HG03097 (cell line): ENCODE measurements around the gene DEAF1.
"Not testable (repeated sequence)": the region's sequence is repeated elsewhere in the genome, so short reads cannot be mapped to it uniquely, and the experiment has no call there.

Experiments
- ATAC-seq: cut with Tn5 transposase; IDR thresholded peaks from one replicate; pipeline ENCODE4 v1.9.1; 2021; ENCODE audit not compliant: unreplicated experiment, low FRiP score

The DEAF1 gene

DNA sequence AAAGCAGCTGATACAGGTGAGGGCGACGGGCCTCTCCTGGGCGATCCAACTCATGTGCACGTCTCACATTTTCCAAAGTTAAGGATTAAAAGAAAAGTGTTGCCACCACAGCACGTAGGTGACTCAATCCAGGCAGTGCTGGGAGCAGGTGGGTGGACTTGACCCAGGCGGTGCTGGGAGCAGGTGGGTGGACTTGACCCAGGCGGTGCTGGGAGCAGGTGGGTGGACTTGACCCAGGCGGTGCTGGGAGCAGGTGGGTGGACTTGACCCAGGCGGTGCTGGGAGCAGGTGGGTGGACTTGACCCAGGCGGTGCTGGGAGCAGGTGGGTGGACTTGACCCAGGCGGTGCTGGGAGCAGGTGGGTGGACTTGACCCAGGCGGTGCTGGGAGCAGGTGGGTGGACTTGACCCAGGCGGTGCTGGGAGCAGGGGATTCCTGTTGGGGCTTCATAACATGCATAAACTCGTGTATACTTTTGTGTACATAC, 47.3 kb downstream of the DEAF1 start:
- not testable (repeated sequence) for ATAC-seq

DNA sequence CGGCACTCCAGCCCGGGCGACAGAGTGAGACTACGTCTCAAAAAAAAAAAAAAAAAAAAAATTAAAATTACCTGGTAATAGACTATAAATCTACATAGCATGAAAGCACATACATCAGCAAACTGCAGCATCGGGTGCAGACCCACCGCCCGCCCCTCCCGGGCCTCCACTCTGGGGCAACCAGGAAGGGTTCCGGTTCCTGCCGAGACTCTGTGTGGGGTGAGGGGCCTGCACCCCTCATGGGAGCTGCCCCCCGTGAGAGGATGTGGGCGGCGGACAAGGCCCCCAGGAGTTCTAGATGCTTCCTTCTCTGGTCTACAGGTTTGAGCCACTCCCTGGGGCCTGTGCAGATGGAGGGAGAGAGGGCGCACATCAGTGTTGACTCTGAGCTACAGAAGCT, 48.8 kb downstream of the DEAF1 start:
- no peak for ATAC-seq

DNA sequence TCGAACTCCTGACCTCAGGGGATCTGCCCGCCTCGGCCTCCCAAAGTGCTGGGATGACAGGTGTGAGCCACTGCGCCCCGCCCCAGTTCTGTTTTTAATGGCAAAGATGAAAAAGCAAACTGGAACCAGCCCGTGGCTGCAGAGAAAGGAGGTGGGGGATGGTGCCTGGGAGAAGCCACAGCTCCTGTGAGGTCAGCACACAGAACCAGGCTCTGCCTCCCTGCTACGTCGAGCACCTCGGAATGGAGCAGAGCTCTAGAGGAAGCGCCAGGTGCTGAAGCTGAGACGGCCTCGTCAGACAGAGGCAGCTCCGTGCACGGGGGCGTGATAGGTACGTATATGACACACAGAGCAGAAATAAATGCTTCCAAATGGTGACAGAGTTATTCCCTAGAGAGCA, 49.5 kb downstream of the DEAF1 start:
- no peak for ATAC-seq

DNA sequence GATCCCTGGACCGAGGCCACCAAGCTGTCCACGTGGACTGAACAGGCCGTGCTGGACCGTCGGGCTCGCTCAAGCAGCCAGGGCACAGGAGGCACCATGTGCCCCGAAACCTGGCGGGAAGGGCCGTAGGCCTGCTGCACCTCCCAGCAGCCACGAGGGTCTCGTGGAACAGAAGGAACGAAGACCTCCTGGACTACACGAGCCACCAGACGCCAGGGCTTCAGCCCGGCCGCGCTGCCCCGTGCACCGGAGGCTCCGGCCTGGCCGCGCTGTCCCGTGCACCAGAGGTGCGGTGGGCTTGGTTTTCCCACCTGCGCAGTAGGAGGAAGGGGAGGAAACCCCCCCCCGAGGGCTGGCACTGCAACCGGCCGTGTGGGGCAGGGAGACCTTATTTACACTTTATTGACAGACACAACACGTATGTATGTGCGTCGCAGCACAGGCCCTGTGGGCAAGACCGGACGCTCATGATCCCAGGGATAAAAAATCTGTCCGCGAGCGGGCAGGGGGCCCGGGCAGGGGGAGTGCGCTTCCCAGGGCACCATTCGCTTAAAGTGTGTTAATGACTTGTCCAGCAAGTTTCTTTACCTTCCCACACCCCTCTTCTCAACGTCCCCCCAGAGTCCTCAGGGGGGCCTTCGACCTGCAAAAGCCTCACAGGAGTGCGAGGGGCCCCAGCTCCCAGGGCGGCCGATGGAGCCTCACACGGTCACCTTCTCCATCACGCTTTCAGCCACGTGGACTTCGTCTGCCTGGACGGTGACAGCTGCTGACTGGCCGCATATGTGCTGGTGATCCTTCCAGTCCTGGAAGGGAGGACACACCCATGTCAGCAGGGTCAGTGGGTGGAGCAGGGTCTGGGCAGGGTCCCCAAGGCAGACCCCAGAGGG, 50.9 kb downstream of the DEAF1 start:
- ATAC-seq = no peak

DNA sequence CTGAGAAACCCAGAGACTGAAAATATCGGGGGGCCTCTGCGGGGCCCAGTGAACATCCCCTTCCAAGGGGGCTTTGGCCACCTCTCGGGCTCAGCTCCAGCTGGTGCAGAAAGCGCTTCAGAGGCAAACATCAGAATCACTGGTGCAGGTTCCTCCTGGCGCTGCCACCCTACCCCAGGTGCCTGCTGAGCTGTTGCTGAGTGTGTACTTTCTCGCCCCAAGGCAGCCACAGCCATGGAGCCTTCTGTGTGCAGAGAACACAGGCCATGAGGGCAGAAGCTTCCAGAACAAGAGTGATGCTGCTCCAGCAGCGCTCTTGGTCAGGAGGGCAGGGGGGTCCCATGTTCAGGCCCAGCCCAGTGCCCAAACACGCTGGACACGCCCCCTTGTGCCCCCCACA, 51.7 kb downstream of the DEAF1 start:
- ATAC-seq = no peak

DNA sequence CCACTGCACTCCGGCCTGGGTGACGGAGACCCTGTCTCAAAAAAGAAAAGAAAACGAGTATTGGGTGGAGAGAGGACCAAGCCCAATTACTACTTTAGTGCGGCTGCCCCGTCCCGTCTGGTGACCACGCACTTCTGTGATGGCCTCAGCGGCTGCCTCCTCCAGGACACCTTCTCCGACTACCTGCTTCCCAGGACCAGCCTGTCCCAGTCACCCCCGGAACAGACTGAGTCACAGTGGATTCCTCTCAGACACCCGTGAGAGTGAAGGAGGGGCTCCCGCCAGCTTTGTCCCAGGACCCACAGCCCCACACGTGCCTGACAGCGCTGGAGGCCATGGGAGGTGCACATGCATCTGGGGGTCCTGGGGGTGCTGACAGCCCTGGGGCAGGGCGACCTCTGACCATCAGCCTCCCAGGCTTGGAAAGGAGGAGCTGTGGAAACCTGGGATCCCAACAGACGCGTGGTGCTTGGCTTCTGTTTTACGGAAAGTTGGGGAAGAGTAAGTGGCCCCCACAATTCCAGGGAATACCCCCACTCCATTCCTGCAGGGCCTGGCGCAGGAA, 53.1 kb downstream of the DEAF1 start:
- ATAC-seq = no peak

DNA sequence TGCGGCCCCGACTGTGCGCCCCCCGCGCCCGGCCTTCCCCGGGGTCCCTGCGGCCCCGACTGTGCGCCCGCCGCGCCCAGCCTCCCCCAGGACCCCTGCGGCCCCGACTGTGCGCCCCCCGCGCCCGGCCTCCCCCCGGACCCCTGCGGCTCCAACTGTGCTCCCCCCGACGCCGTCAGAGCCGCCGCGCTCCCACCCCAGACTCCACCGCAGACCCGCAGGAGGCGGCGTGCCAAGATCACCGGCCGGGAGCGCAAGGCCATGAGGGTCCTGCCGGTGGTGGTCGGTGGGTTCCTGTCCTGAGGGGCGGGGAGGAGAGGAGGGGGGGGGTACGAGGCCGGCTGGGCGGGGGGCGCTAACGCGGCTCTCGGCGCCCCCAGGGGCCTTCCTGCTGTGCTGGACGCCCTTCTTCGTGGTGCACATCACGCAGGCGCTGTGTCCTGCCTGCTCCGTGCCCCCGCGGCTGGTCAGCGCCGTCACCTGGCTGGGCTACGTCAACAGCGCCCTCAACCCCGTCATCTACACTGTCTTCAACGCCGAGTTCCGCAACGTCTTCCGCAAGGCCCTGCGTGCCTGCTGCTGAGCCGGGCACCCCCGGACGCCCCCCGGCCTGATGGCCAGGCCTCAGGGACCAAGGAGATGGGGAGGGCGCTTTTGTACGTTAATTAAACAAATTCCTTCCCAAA, 54.9 kb downstream of the DEAF1 start:
- ATAC-seq = no peak

DNA sequence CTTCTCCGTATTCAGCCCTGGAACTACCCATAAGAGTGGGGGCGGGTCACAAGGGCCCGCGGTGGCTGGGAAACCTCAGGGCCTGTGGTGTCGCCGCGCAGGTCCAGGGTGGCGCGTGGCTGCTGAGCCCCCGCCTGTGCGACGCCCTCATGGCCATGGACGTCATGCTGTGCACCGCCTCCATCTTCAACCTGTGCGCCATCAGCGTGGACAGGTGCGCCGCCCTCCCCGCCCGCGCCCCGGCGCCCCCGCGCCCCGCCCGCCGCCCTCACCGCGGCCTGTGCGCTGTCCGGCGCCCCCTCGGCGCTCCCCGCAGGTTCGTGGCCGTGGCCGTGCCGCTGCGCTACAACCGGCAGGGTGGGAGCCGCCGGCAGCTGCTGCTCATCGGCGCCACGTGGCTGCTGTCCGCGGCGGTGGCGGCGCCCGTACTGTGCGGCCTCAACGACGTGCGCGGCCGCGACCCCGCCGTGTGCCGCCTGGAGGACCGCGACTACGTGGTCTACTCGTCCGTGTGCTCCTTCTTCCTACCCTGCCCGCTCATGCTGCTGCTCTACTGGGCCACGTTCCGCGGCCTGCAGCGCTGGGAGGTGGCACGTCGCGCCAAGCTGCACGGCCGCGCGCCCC, 55.6 kb downstream of the DEAF1 start:
- ATAC-seq = no peak

DNA sequence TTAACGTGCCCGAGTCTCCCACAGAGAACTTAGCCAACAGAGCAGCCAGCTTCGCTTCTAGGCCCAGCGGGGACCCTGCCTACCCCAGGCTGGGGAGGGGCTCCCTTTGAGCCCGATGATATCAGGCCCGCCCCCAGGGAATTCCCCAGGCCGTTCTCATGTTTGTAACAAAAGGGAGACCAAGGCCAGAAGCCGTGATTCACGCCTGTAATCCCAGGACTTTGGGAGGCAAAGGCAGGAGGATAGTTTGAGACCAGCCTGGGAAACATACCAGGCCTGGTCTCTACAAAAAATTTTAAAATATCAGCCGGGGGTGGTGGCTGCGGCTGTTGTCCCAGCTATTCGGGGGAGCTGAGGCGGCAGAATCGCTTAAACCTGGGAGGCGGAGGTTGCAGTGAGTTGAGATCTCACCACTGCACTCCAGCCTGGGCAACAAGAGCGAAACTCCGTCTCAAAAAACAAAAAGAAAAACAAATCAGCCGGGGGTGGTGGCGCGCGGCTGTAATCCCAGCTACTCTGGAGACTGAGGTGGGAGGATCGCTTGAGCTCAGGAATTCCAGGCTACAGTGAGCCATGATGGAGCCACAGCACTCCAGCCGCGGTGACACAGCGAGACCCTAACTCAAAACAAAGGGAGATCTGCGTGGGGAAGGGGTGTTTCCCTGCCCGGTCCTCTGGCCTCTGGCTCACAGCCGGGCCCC, 56.2 kb downstream of the DEAF1 start:
- no peak for ATAC-seq

DNA sequence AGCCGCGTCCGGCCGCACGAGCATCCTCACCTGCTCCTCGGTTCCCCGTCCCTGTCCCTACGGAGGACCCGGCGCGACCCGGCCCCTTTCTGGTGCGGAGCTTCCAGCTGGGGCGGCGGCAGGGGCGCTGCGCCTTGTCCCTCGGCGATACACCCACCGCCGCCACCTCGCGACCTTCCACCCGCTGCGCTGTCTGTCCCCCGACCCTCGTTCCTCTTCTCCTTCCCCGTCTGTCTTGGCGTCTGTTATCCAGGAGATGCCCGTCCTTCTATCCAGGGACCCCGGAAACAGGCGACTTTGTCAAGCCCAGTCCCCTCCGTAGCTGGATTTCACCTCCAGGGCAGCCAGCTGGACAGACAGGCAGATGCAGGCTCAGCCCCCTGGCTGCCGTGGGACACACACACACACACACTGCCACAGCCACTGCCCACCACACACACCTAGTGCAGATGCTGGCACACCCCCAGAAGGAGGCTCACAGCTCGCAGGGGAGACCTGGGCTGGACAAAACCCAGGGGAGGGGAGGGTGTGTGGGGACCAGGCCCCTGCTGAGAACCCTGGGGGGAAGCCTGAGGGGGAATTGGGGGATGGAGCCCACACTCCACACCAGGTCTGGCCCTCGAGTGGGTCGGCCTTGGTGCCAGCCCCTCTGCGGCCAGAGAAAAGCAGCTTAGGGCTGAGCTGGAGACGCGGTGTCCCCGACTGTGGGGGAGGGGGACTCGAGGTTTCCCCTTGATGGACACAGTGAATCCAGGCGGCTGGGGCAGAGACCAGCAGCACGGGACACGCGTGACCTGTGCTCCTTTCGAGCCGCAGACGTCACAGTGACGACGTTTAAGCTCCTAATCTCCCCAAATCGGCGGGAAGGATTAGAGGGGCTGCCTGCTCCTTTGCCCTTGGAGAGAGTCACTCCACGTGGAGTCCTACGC, 57.2 kb downstream of the DEAF1 start:
- no peak for ATAC-seq

DNA sequence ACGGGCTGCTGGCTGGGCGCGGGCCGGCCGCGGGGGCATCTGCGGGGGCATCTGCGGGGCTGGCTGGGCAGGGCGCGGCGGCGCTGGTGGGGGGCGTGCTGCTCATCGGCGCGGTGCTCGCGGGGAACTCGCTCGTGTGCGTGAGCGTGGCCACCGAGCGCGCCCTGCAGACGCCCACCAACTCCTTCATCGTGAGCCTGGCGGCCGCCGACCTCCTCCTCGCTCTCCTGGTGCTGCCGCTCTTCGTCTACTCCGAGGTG, 57.8 kb downstream of the DEAF1 start:
- no peak for ATAC-seq

DNA sequence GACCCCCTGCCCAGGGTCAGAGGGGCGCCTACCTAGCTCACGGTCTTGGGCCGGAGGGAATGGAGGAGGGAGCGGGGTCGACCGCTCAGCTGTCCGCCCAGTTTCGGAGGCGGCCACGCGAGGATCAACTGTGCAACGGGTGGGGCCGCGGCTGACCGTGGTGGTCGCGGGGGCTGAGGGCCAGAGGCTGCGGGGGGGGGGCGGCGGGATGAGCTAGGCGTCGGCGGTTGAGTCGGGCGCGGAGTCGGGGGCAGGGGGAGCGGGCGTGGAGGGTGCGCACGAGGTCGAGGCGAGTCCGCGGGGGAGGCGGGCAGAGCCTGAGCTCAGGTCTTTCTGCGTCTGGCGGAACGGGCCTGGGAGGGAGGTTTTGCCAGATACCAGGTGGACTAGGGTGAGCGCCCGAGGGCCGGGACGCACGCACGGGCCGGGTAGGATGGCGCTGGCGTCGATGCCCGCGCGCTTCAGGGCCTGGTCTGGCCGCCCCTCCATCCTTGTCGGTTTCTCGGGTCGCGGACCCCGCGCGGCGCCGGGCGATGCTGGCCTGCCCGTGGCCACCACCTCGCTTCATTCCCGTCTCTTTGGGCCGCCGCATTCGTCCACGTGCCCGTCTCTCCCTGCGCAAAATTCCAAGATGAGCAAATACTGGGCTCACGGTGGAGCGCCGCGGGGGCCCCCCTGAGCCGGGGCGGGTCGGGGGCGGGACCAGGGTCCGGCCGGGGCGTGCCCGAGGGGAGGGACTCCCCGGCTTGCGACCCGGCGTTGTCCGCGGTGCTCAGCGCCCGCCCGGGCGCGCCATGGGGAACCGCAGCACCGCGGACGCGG, 58.3 kb downstream of the DEAF1 start, which contains the start of gene DRD4:
Gene DRD4, plus strand, starts transcription at position 759 of the 822 bp plus-strand sequence. Its CDS starts 36 bp downstream, at position 795.
- ATAC-seq = no peak

DNA sequence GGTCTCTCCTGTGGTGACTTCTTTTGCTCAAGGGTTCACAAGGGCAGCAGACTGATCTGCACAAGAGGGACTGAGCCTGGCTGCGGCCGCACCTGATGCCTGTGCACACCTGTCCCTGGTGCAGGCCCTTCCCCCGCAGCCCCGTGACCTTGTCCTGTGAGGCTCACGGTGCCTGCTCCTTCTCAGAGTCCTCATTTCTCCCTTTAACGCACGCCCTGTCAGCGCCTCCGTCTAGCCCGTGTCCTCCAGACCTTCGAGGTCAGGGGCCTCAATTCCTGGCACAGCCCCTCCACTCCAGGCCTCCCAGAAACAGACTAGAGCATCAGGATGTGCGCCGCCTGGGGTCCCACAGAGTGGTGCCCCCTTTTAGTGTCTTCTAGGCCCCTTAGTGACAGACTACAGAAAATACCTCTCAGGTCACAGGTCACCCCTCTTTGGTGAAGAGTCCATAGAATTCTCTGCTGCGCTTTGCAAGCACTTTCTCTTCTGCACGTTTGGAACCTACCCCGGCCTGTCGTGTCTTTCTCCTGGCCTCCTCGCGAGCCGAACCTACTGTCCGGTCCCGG, 59.0 kb downstream of the DEAF1 start:
- ATAC-seq = no peak

DNA sequence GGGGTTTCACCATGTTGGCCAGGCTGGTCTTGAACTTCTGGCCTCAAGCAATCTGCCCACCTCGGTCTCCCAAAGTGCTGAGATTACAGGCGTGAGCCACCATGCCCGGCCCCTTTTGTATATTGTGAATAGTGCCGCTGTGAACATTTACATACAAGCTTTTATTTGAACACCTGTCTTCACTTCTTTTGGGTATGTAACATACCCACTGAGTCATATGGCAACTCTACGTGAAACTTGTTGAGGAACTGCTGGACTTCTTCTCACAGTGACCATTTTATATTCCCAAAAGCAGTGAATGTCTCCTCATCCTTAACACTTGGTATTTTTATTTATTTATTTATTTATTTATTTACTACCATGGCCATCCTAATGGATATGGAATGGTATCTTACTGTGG, 64.2 kb downstream of the DEAF1 start:
- ATAC-seq = no peak

DNA sequence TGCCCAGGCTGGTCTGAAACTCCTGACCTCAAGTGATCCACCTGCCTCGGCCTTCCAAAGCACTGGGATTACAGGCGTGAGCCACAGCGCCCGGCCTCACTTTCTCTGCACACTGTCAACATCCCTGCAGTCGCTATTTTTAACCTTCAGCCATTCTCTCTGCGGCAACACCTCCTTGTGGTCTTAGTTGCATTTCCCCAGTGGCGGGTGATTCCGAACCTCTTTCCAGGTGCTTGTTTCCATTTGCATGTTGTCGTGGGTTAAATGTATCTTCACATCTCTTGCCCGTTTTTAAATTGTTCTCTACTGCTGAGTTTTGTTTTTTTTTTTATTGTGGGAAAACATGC, 65.8 kb downstream of the DEAF1 start:
- ATAC-seq = no peak

DNA sequence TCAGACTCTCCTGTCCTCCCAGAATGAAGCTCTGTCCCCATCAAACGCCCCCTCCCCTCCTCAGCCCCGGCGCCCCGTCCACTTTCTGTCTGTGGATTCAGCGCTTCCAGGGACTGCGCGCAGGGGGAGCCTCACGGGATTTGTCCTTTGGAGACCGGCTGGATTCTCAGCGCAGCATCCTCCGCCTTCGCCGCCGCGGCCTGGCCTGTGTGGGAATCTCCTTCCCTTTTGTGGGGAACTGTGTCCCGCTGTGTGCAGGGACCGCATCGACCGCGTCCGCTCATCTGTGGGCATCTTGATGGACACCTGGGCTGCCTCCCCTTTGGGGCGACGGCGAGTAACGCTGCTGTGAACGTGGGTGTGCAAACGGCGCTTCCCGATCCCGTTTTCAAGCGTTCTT, 67.0 kb downstream of the DEAF1 start:
- ATAC-seq = no peak

DNA sequence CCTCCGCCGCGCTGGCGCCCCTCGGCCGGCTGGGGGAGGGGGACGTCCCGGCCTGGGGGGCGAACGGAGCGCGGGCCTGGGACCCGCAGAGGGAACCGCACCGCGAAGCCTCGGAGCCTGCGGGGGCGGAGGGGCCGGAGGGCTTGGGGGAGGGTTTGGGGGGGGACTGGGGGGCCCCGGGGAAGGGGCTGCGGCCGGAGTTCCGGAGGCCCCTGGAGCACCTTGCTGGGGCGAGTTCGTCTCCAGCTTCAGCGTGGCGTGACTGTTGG, 67.8 kb downstream of the DEAF1 start:
- no peak for ATAC-seq

DNA sequence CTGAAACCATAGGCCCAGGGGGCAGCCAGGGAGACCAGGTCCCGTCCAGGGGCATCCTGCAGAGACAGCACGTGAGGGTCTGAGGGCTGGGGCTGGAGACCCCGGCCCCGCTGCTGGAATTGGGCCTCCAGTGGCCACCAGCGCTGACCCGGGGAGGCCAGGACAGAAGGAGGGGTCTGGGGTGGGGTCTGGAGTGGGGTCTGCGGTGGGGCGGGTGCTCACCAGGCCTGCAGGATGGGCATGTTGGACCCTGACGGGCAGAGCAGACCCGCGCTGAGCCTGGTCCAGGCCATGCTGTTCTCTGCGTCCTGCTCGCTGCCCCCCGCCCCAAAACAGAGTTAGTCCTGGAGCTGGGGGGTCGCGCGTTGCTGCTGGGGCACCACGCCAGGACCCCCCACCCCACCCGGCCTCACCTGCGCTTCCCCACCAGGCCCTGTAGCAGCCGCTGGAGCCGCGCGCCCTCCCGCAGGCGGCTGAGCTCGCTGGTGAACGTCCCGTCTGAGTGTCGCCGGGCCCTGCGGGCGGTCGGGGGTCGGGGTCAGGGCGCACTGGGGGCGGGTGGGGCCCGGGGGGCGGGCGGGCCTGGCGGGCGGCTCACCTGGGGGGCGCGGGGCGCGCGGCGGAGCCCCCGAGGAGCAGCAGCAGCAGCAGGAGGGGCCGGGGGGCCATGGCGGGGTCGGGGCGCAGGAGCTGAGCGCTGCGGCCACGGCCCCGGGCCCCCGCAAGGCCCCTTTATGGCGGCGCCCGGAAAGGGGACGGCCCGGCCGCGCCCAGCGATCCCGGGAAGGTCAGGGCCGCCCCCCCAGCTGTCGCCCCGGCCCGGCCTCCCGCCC, 68.3 kb downstream of the DEAF1 start, which contains the start of gene SCT:
Gene SCT, minus strand, starts transcription at position 707 of the 833 bp plus-strand sequence. Its CDS starts 38 bp downstream, at position 669.
- no peak for ATAC-seq
